HepG2 (cell line): ENCODE data around the gene RELL1. TPM values are rescaled to one million over a fixed set of nuclear protein-coding genes. Genes with fewer than 3 reads are reported as not detected.

Source experiments
- ARNTL ChIP-seq: sonication (generic); formaldehyde crosslinking; IDR thresholded peaks from 2 replicates; pipeline ENCODE4 v1.4.0; 2020; ENCODE audit warnings: mild to moderate bottlenecking, missing genetic modification reagents
- CCAR2 ChIP-seq: fragments of 200-400 bp; formaldehyde crosslinking; optimal IDR thresholded peaks from 2 replicates; pipeline ENCODE3; 2018; ENCODE audit warnings: low read depth, mild to moderate bottlenecking, low read length, moderate library complexity
- DPF2 ChIP-seq: sonication (generic); formaldehyde crosslinking; IDR thresholded peaks from 2 replicates; pipeline ENCODE4 v1.4.0; 2020; ENCODE audit warnings: mild to moderate bottlenecking, low read depth, missing genetic modification reagents, borderline replicate concordance
- ESRRA ChIP-seq: sonication (generic); formaldehyde crosslinking; IDR thresholded peaks from 2 replicates; pipeline ENCODE4 v1.5.1; 2020; ENCODE audit warnings: mild to moderate bottlenecking, low read depth, missing genetic modification reagents
- HOXA5 ChIP-seq: sonication (generic); formaldehyde crosslinking; IDR thresholded peaks from 2 replicates; pipeline ENCODE4 v1.4.0; 2020; ENCODE audit warnings: missing genetic modification reagents
- KLF12 ChIP-seq: sonication (generic); formaldehyde crosslinking; IDR thresholded peaks from 2 replicates; pipeline ENCODE4 v1.4.0; 2020; ENCODE audit warnings: missing genetic modification reagents, borderline replicate concordance
- NFATC3 ChIP-seq: sonication (generic); formaldehyde crosslinking; IDR thresholded peaks from 2 replicates; pipeline ENCODE4 v1.5.1; 2020; ENCODE audit warnings: mild to moderate bottlenecking, missing genetic modification reagents
- NFIB ChIP-seq: sonication (generic); formaldehyde crosslinking; IDR thresholded peaks from 2 replicates; pipeline ENCODE4 v1.9.0; 2021; ENCODE audit warnings: missing genetic modification reagents, mild to moderate bottlenecking, borderline replicate concordance
- RCOR2 ChIP-seq: IDR thresholded peaks from 2 replicates; pipeline ENCODE4 v1.6.1; 2016; ENCODE audit warnings: missing biosample characterization, missing genetic modification reagents
- RXRB ChIP-seq: IDR thresholded peaks from 2 replicates; pipeline ENCODE4 v1.6.1; 2016; ENCODE audit warnings: borderline replicate concordance, missing genetic modification reagents, missing compliant biosample characterization
- SIN3B ChIP-seq: fragments of 150-350 bp; IDR thresholded peaks from 2 replicates; pipeline ENCODE4 v1.6.1; 2014; ENCODE audit warnings: low read length
- STAG1 ChIP-seq: sonication (generic); formaldehyde crosslinking; IDR thresholded peaks from 2 replicates; pipeline ENCODE4 v1.4.0; 2020; ENCODE audit warnings: missing genetic modification reagents
- TSC22D2 ChIP-seq: sonication (generic); formaldehyde crosslinking; IDR thresholded peaks from 2 replicates; pipeline ENCODE4 v1.5.1; 2020; ENCODE audit warnings: missing genetic modification reagents, mild to moderate bottlenecking, borderline replicate concordance
- ZFP41 ChIP-seq: sonication (generic); formaldehyde crosslinking; IDR thresholded peaks from 2 replicates; pipeline ENCODE4 v1.4.0; 2020; ENCODE audit warnings: mild to moderate bottlenecking, missing genetic modification reagents, borderline replicate concordance
- ZFP90 ChIP-seq: sonication (generic); formaldehyde crosslinking; IDR thresholded peaks from 2 replicates; pipeline ENCODE4 v1.8.0; 2022; ENCODE audit warnings: missing genetic modification reagents, mild to moderate bottlenecking, inconsistent platforms, borderline replicate concordance
- ZNF34 ChIP-seq: sonication (generic); formaldehyde crosslinking; IDR thresholded peaks from 2 replicates; pipeline ENCODE4 v1.4.0; 2020; ENCODE audit warnings: mild to moderate bottlenecking, missing genetic modification reagents, borderline replicate concordance
- ZNF713 ChIP-seq: sonication (generic); formaldehyde crosslinking; IDR thresholded peaks from 2 replicates; pipeline ENCODE4 v1.4.0; 2020; ENCODE audit warnings: mild to moderate bottlenecking, missing genetic modification reagents
- ZNF777 ChIP-seq: sonication (generic); formaldehyde crosslinking; IDR thresholded peaks from 2 replicates; pipeline ENCODE4 v1.4.0; 2020; ENCODE audit warnings: missing genetic modification reagents
- polyA plus RNA-seq, 8 experiments: library from polyadenylated mRNA; depleted of rRNA in 3 of 8; stranded (reverse) in 7 of 8; unstranded in 1 of 8; fragments of >200 nt; fragmentation: Illumina TruSeq in 4 of 8; extraction: Trizol in 4 of 8; gene quantifications; 2 replicates each; pipeline versions ENCODE4 v1.2.1 to v1.2.3, GENCODE V29; 2011 to 2016; ENCODE audit warnings: low read depth in 4 of 8, missing spikeins in 1 of 8, mixed read lengths in 1 of 8; ENCODE audit not compliant: insufficient read depth in 1 of 8
- total RNA-seq, 5 experiments: library from RNA; depleted of rRNA; stranded (reverse); fragments of >200 nt; fragmentation: Illumina TruSeq; extraction: Trizol; gene quantifications; 2 replicates each; pipeline ENCODE4 v1.2.3, GENCODE V29; 2016; ENCODE audit warnings: low read depth in 1 of 5
- TF ChIP-seq, protein P1 (sequence below): sonication (generic); formaldehyde crosslinking; IDR thresholded peaks from 2 replicates; pipeline ENCODE4; 2020; ENCODE audit warnings: missing genetic modification reagents, mild to moderate bottlenecking, borderline replicate concordance
- TF ChIP-seq, protein P2 (sequence below): sonication (generic); formaldehyde crosslinking; IDR thresholded peaks from 2 replicates; pipeline ENCODE4 v1.4.0; 2020; ENCODE audit warnings: mild to moderate bottlenecking, missing genetic modification reagents
- TF ChIP-seq, protein P3 (sequence below): sonication (generic); formaldehyde crosslinking; IDR thresholded peaks from 2 replicates; pipeline ENCODE4 v1.4.0; 2020; ENCODE audit warnings: missing genetic modification reagents
- TF ChIP-seq, protein P4 (sequence below): sonication (generic); formaldehyde crosslinking; IDR thresholded peaks from 2 replicates; pipeline ENCODE4 v1.4.0; 2020; ENCODE audit warnings: missing genetic modification reagents; ENCODE audit errors: not compliant biosample characterization

The RELL1 gene
- total and polyA plus RNA-seq, 2 of the 13 experiments (the other 11 are each of a cell fraction or from before 2014, with no cell fraction given) = 8.4 to 58.4 TPM

DNA sequence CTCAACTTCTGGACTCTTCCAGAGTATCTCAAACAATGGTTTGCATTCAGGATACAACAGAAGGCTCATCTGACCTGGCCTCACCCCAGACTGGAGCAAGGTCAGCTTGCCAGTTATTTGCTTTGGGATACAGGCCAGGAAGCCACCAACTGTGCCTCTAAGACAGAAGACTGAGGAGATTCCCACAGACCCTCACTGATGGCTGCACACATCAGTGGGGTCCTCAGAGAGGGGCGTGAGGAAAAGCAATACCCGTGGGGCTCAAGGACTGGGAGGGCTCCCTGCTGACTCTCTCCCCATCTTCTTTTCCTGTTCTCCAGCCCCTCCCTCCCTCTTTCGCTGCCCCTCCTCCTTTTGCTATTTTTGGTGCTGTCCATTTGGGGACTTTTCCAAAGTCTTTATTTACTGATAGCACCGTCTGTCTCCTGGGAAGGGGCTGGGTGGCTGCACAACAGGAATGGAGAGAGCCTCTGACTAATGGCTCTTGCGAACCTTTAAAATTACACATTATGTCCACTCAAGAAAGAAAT lies 23.2 kb downstream of the RELL1 start (continued):
- TF ChIP-seq RXRB (CRISPR knock-in tag) = peak; percentile 94
- no peak for TF ChIP-seq KLF12 (CRISPR knock-in tag)
- TF ChIP-seq, protein P1, sequence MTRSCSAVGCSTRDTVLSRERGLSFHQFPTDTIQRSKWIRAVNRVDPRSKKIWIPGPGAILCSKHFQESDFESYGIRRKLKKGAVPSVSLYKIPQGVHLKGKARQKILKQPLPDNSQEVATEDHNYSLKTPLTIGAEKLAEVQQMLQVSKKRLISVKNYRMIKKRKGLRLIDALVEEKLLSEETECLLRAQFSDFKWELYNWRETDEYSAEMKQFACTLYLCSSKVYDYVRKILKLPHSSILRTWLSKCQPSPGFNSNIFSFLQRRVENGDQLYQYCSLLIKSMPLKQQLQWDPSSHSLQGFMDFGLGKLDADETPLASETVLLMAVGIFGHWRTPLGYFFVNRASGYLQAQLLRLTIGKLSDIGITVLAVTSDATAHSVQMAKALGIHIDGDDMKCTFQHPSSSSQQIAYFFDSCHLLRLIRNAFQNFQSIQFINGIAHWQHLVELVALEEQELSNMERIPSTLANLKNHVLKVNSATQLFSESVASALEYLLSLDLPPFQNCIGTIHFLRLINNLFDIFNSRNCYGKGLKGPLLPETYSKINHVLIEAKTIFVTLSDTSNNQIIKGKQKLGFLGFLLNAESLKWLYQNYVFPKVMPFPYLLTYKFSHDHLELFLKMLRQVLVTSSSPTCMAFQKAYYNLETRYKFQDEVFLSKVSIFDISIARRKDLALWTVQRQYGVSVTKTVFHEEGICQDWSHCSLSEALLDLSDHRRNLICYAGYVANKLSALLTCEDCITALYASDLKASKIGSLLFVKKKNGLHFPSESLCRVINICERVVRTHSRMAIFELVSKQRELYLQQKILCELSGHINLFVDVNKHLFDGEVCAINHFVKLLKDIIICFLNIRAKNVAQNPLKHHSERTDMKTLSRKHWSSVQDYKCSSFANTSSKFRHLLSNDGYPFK (CRISPR knock-in tag) = no peak
- TF ChIP-seq RCOR2 (CRISPR knock-in tag) = no peak
- no peak for TF ChIP-seq NFIB (CRISPR knock-in tag)
- TF ChIP-seq CCAR2 = no peak
- TF ChIP-seq ARNTL = no peak; the same call in 1 of the 2 replicates
- TF ChIP-seq ZNF777 (CRISPR knock-in tag) = no peak
- no peak for TF ChIP-seq ESRRA (CRISPR knock-in tag)
- TF ChIP-seq NFATC3 (CRISPR knock-in tag) = no peak
- TF ChIP-seq, protein P2, sequence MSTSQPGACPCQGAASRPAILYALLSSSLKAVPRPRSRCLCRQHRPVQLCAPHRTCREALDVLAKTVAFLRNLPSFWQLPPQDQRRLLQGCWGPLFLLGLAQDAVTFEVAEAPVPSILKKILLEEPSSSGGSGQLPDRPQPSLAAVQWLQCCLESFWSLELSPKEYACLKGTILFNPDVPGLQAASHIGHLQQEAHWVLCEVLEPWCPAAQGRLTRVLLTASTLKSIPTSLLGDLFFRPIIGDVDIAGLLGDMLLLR (CRISPR knock-in tag) = no peak
- no peak for TF ChIP-seq TSC22D2 (CRISPR knock-in tag)
- no peak for TF ChIP-seq ZFP41
- TF ChIP-seq SIN3B = no peak
- TF ChIP-seq, protein P3, sequence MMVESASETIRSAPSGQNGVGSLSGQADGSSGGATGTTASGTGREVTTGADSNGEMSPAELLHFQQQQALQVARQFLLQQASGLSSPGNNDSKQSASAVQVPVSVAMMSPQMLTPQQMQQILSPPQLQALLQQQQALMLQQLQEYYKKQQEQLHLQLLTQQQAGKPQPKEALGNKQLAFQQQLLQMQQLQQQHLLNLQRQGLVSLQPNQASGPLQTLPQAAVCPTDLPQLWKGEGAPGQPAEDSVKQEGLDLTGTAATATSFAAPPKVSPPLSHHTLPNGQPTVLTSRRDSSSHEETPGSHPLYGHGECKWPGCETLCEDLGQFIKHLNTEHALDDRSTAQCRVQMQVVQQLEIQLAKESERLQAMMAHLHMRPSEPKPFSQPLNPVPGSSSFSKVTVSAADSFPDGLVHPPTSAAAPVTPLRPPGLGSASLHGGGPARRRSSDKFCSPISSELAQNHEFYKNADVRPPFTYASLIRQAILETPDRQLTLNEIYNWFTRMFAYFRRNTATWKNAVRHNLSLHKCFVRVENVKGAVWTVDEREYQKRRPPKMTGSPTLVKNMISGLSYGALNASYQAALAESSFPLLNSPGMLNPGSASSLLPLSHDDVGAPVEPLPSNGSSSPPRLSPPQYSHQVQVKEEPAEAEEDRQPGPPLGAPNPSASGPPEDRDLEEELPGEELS (CRISPR knock-in tag) = peak; percentile 62
- 0 out of 2 replicates have a peak, but pooled peaks have one; percentile 26 for TF ChIP-seq HOXA5 (CRISPR knock-in tag)
- TF ChIP-seq ZNF713 (CRISPR knock-in tag) = no peak
- peak; percentile 19; the same call in 1 of the 2 replicates for TF ChIP-seq DPF2 (CRISPR knock-in tag)
- no peak for TF ChIP-seq ZNF34 (CRISPR knock-in tag)
- TF ChIP-seq, protein P4, sequence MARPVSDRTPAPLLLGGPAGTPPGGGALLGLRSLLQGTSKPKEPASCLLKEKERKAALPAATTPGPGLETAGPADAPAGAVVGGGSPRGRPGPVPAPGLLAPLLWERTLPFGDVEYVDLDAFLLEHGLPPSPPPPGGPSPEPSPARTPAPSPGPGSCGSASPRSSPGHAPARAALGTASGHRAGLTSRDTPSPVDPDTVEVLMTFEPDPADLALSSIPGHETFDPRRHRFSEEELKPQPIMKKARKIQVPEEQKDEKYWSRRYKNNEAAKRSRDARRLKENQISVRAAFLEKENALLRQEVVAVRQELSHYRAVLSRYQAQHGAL (CRISPR knock-in tag) = no peak
- TF ChIP-seq STAG1 (CRISPR knock-in tag) = no peak
- TF ChIP-seq ZFP90 = no peak
